OCI-LY1 (cell line): ENCODE results near the gene PDK1.

Experiments
- CTCF ChIP-seq: fragments of 200-600 bp; sonication (generic), shearing (Covaris generic); IDR thresholded peaks from 2 replicates; pipeline ENCODE4 v1.5.1; 2017; ENCODE audit warnings: mild to moderate bottlenecking, antibody characterized with exemption, low read length, moderate library complexity, mixed read lengths
- EZH2 ChIP-seq: fragments of 200-600 bp; sonication (generic), shearing (Covaris generic); IDR thresholded peaks from 2 replicates; pipeline ENCODE4 v1.8.0; 2017; ENCODE audit warnings: borderline replicate concordance, mixed run types, mild to moderate bottlenecking, antibody characterized with exemption, low read length, moderate library complexity, mixed read lengths

GRCh38 chr2:172562298-172562697 lies 6.4 kb downstream of the PDK1 start:
- TF ChIP-seq CTCF (no peak), EZH2 (no peak)
